HG02571 (cell line): ENCODE data around the gene SHOX.
"Not testable (repeated sequence)": the region's sequence is repeated elsewhere in the genome, so short reads cannot be mapped to it uniquely, and the experiment has no call there.

Experiments used
- ATAC-seq: cut with Tn5 transposase; IDR thresholded peaks from one replicate; pipeline ENCODE4 v1.9.1; 2021; ENCODE audit warnings: mild to moderate bottlenecking, moderate library complexity; ENCODE audit not compliant: unreplicated experiment

Gene SHOX

DNA sequence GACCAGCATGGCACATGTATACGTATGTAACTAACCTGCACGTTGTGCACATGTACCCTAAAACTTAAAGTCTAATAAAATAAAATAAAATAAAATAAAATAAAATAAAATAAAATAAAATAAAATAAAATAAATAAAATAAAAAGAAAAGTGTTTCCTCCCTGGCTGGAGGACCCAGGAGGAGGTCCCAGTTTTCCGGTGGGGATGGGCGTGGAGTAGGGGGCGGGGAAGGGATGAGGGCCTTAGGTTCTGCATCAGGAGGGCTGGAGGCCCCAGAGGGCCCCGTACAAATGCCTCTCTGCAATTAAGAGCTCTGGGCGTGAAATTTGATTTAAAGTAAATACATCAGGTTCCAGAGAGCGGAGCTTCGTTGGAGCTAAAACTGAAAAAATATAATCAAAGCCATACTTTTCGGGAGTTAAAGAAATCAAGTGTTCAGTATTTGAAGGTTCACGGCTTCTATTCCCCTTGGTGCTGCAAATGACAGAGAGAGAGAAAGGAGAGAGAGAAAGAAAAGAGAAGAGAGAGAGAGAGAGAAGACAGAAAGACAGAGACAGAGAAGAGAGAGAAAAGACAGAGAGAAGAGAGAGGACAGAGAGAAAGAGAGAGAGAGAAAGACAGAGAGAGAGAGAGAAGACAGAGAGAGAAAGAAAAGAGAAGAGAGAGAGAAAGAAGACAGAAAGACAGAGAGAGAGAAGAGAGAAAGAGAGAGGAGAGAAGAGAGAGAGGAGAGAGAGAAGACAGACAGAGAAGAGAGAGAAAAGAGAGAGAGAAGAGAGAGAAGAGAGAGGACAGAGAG lies 8.7 kb upstream of the SHOX start:
- ATAC-seq, result no peak

DNA sequence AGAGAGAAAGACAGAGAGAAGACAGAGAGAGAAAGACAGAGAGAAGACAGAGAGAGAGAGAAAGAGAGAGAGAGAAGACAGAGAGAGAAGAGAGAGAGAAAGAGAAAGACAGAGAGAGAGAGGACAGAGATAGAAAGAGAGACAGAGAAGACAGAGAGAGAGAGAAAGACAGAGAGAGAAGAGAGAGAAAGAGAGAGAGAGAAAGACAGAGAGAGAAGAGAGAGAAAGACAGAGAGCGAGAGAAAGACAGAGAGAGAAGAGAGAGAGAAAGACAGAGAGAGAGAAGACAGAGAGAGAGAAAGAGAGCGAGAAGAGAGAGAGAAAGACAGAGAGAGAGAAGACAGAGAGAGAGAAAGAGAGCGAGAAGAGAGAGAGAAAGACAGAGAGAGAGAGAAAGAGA lies 7.8 kb upstream of the SHOX start:
- ATAC-seq, result not testable (repeated sequence)

GRCh38 chrX:623268-623598 lies 7.4 kb upstream of the SHOX start:
- no peak for ATAC-seq

- ATAC-seq, result no peak
Measured at GRCh38 chrX:623599-624315, 6.8 kb upstream of the SHOX start.

- ATAC-seq, result no peak
Measured at GRCh38 chrX:625137-625691, 5.4 kb upstream of the SHOX start.

GRCh38 chrX:626047-626446 lies 4.5 kb upstream of the SHOX start:
- not testable (repeated sequence) for ATAC-seq

DNA sequence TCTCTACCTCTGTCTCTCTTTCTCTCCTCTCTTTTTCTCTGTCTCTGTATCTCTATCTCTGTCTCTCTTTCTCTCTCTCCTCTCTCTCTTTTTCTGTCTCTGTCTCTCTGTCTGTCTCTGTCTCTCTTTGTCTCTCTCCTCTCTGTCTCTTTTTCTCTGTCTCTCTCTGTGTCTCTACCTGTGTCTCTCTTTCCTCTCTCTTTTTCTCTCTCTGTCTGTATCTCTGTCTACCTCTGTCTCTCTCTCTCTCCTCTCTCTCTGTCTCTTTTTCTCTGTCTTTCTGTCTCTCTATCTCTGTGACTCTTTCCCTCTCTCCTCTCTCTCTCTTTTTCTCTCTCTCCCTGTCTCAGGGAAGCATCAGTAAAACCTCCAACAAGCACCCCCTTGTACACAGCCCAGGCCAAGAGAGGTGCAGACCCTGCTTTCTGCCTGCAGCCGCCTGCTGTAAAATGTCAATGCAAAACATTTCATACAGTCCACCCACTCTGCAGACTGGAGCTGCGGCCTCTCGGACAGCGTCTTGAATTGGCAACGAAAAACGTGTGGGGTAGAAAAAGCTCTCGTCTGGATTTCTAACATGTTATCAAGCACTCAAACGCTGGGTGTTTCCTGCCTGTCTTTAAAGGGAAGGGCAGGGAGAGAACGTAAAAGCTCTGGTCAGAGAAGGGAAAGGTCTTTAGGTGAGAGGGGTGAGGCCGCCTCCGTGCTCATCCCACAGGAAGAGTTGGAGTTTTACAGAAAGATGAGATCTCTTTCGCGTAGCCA lies 3.7 kb upstream of the SHOX start:
- ATAC-seq, result no peak

GRCh38 chrX:627510-627981 lies 3.0 kb upstream of the SHOX start:
- no peak for ATAC-seq

GRCh38 chrX:627995-628394 lies 2.6 kb upstream of the SHOX start:
- ATAC-seq, result no peak

DNA sequence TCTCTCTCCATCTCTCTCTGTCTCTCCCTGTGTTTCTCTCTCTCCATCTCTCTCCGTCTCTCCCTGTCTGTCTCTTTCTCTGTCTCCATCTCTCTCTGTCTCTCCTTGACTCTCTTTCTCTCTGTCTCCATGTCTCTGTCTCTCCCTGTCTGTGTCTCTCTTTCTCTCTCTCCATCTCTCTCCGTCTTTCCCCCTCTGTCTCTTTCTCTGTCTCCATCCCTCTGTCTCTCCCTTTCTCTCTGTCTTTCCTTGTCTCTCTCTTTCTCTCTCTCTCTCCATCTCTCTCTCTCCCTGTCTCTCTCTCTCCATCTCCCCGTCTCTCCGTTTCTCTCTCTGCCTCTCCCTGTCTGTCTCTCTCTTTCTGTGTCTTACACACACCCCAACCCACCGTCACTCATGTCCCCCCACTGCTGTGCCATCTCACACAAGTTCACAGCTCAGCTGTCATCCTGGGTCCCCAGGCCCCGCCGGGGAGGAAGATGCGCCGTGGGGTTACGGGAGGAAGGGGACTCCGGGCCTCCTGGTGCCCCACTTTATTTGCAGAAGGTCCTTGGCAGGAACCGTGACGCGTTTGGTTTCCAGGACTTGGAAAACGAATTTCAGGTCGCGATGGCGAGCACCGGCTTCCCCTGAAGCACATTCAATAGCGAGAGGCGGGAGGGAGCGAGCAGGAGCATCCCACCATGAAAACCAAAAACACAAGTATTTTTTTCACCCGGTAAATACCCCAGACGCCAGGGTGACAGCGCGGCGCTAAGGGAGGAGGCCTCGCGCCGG lies 1.2 kb upstream of the SHOX start:
- ATAC-seq, result no peak

GRCh38 chrX:630007-630611 lies 482 bp upstream of the SHOX start:
- ATAC-seq, result no peak

DNA sequence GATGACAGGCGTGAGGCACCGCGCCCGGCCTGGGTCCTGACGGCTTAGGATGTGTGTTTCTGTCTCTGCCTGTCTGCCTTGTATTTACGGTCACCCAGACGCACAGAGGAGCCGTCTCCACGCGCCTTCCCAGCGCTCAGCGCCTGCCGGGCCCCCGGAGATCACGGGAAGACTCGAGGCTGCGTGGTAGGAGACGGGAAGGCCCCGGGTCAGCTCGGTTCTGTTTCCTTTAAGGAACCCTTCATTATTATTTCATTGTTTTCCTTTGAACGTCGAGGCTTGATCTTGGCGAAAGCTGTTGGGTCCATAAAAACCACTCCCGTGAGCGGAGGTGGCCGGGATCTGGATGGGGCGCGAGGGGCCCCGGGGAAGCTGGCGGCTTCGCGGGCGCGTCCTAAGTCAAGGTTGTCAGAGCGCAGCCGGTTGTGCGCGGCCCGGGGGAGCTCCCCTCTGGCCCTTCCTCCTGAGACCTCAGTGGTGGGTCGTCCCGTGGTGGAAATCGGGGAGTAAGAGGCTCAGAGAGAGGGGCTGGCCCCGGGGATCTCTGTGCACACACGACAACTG lies 1.3 kb downstream of the SHOX start:
- ATAC-seq, result no peak

DNA sequence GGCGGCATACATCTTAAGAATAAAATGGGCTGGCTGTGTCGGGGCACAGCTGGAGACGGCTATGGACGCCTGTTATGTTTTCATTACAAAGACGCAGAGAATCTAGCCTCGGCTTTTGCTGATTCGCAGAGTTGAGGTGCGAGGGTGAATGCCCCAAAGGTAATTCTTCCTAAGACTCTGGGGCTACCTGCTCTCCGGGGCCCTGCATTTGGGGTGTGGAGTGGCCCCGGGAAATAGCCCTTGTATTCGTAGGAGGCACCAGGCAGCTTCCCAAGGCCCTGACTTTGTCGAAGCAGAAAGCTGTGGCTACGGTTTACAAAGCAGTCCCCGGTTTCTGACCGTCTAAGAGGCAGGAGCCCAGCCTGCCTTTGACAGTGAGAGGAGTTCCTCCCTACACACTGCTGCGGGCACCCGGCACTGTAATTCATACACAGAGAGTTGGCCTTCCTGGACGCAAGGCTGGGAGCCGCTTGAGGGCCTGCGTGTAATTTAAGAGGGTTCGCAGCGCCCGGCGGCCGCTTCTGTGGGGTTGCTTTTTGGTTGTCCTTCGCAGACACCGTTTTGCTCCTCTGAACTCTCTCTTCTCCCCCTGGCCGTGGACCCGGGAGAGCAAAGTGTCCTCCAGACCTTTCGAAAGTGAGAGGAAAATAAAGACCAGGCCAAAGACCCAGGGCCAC lies 1.9 kb downstream of the SHOX start:
- no peak for ATAC-seq

GRCh38 chrX:633043-633984 lies 2.7 kb downstream of the SHOX start:
- no peak for ATAC-seq

GRCh38 chrX:633985-634958 lies 3.7 kb downstream of the SHOX start:
- no peak for ATAC-seq

- no peak for ATAC-seq
Measured at GRCh38 chrX:635428-636090, 5.0 kb downstream of the SHOX start.
